ENCODE measurements around the gene SETD6.

The SETD6 gene

DNA sequence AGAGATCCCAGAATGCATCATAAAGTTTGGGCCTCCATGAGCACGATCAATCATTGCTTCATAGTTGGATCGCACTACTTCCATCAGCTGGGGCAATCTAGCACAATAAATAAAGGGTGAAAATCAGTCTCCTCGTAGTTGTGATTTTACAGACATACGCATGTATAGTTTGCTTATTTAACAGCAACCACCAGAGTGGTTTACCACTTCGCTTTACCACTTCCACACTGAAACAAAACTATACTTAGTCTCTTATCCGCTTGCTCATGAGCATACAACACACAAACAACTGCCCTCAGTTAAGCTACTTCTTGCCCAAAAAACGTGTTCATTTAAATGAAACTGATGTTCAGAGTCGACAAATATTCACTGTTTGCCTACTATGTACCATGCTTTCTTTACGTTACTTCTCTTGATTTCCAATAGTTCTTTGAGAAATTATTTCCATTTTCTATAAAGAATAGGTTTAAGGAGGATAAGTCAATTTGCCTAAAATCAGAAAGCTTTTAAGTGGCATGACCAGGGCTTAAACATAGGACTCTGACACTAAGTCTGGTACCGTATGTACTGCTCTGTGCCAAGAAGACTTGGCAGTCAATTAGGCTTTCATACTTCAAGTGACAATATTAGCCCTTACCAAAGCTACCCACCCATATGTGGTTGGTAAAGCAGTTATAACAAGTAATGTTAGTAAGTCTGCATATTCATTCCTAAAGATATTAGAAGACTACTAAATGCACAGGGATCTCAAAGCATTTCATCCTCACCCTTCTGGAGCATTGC, 22.0 kb downstream of the SETD6 start:
- TF ChIP-seq EZH2phosphoT487 (IDR thresholded peaks at IDR 0.05; ENCODE audit: low read depth), result no peak
- Histone ChIP-seq H2AFZ (ENCODE audit: low read depth, low read length) (no peak overlapping the region), H3K27me3 (ENCODE audit: low read depth, low read length) (no peaks in the 10 kb centered on the region), H3K4me2 (ENCODE audit: low read length) (no peak overlapping the region), H3K4me1 (ENCODE audit: low read length) (no peaks in the 10 kb centered on the region), H3K9me3 (ENCODE audit: insufficient read depth, low read length) (no peaks in the 10 kb centered on the region), H3K27ac (ENCODE audit: low read length) (no peak overlapping the region), H3K9ac (ENCODE audit: low read length) (no peak overlapping the region), H4K20me1 (ENCODE audit: insufficient read depth, low read length) (no peaks in the 10 kb centered on the region), H3K4me3 (ENCODE audit: low read length) (no peak overlapping the region), H3K36me3 (replicated peaks; ENCODE audit: low read depth, low read length) (peaks cover 86% of the 10 kb centered on the region), H3K79me2 (ENCODE audit: low read length) (peaks cover 4% of the 10 kb centered on the region; the same call in 1 of the 2 replicates)

DNA sequence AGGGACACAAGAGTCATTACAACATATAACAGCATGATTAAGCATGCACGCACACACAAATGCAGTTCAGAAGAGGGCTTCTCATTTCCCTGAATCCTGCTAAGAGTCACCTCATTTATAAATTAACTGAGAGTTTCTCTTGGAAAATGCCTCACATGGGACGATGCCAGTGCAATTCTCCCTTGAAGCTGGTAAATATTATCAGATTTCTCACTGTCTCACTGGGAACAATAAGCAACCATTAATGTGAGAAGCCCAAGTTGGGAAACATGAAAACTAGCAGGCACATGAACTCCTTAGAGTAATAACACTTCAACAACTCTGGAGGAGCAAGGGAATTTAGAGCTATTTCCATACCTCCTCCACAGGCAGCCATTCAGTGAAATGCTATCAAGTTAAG, 26.4 kb downstream of the SETD6 start:
- Histone ChIP-seq H3K79me2 (ENCODE audit: low read length) (peaks cover 7% of the 10 kb centered on the region), H3K9me3 (ENCODE audit: insufficient read depth, low read length) (no peaks in the 10 kb centered on the region), H3K9ac (ENCODE audit: low read length) (no peak overlapping the region), H3K4me3 (ENCODE audit: low read length) (no peak overlapping the region), H3K27ac (ENCODE audit: low read length) (no peak overlapping the region), H3K4me2 (ENCODE audit: low read length) (no peak overlapping the region), H3K36me3 (replicated peaks; ENCODE audit: low read depth, low read length) (peaks cover 94% of the 10 kb centered on the region), H4K20me1 (ENCODE audit: insufficient read depth, low read length) (peaks cover 9% of the 10 kb centered on the region; the same call in 1 of the 2 replicates), H2AFZ (ENCODE audit: low read depth, low read length) (no peak overlapping the region), H3K27me3 (ENCODE audit: low read depth, low read length) (no peaks in the 10 kb centered on the region), H3K4me1 (ENCODE audit: low read length) (no peaks in the 10 kb centered on the region)
- no peak for TF ChIP-seq EZH2phosphoT487 (IDR thresholded peaks at IDR 0.05; ENCODE audit: low read depth)
- TF ChIP-seq, protein P1, sequence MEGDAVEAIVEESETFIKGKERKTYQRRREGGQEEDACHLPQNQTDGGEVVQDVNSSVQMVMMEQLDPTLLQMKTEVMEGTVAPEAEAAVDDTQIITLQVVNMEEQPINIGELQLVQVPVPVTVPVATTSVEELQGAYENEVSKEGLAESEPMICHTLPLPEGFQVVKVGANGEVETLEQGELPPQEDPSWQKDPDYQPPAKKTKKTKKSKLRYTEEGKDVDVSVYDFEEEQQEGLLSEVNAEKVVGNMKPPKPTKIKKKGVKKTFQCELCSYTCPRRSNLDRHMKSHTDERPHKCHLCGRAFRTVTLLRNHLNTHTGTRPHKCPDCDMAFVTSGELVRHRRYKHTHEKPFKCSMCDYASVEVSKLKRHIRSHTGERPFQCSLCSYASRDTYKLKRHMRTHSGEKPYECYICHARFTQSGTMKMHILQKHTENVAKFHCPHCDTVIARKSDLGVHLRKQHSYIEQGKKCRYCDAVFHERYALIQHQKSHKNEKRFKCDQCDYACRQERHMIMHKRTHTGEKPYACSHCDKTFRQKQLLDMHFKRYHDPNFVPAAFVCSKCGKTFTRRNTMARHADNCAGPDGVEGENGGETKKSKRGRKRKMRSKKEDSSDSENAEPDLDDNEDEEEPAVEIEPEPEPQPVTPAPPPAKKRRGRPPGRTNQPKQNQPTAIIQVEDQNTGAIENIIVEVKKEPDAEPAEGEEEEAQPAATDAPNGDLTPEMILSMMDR (IDR thresholded peaks at IDR 0.05; ENCODE audit: low read depth, low read length), result no peak

DNA sequence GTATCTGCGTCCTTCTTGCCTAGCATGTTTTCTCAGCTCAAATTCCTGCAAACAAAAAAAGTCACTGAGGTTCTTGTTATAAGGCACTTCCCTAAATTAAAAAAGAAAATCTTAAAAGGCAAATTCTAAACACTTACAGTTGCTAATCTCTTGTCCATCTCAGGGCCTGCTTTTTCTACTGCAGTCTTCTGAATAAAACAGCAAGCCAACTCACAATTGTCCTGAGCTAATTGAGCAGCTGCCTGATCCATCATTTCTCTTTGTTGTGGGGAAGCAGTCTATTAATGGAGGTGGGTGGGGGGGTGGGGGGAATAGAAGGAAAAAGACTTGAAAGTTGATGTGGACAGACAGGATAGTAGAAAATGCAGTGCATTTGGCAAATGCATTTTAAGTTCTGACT, 27.0 kb downstream of the SETD6 start:
- Histone ChIP-seq H3K27me3 (ENCODE audit: low read depth, low read length) (no peaks in the 10 kb centered on the region), H3K4me3 (ENCODE audit: low read length) (no peak overlapping the region), H4K20me1 (ENCODE audit: insufficient read depth, low read length) (peaks cover 12% of the 10 kb centered on the region; the same call in 1 of the 2 replicates), H3K4me2 (ENCODE audit: low read length) (no peak overlapping the region), H3K9me3 (ENCODE audit: insufficient read depth, low read length) (no peaks in the 10 kb centered on the region), H3K27ac (ENCODE audit: low read length) (no peak overlapping the region), H2AFZ (ENCODE audit: low read depth, low read length) (no peak overlapping the region), H3K4me1 (ENCODE audit: low read length) (no peaks in the 10 kb centered on the region), H3K36me3 (replicated peaks; ENCODE audit: low read depth, low read length) (peaks cover 94% of the 10 kb centered on the region), H3K9ac (ENCODE audit: low read length) (no peak overlapping the region), H3K79me2 (ENCODE audit: low read length) (peaks cover 7% of the 10 kb centered on the region)
- no peak for TF ChIP-seq EZH2phosphoT487 (IDR thresholded peaks at IDR 0.05; ENCODE audit: low read depth)
- TF ChIP-seq, protein P1 (IDR thresholded peaks at IDR 0.05; ENCODE audit: low read depth, low read length), result no peak

GRCh38 chr16:58543685-58544084, 28.4 kb downstream of the SETD6 start:
- Histone ChIP-seq H3K79me2 (ENCODE audit: low read length) (peaks cover 13% of the 10 kb centered on the region), H3K4me1 (ENCODE audit: low read length) (no peaks in the 10 kb centered on the region), H3K9me3 (ENCODE audit: insufficient read depth, low read length) (no peaks in the 10 kb centered on the region), H3K27me3 (ENCODE audit: low read depth, low read length) (no peaks in the 10 kb centered on the region), H3K4me2 (ENCODE audit: low read length) (no peak overlapping the region), H3K36me3 (replicated peaks; ENCODE audit: low read depth, low read length) (peaks cover 91% of the 10 kb centered on the region), H4K20me1 (ENCODE audit: insufficient read depth, low read length) (peaks cover 16% of the 10 kb centered on the region), H3K4me3 (ENCODE audit: low read length) (no peak overlapping the region), H3K9ac (ENCODE audit: low read length) (no peak overlapping the region), H3K27ac (ENCODE audit: low read length) (no peak overlapping the region), H2AFZ (ENCODE audit: low read depth, low read length) (no peak overlapping the region)
- TF ChIP-seq, protein P1 (IDR thresholded peaks at IDR 0.05; ENCODE audit: low read depth, low read length), result no peak
- no peak for TF ChIP-seq EZH2phosphoT487 (IDR thresholded peaks at IDR 0.05; ENCODE audit: low read depth)
